Neural progenitor cell (in vitro differentiated cells): Measurements from ENCODE around the gene ZDHHC11. TPM values are rescaled to one million over a fixed set of nuclear protein-coding genes. Genes with fewer than 3 reads are reported as not detected.
"Not testable (repeated sequence)": the region's sequence is repeated elsewhere in the genome, so short reads cannot be mapped to it uniquely, and the experiment has no call there.

Source experiments
- DNase-seq: peaks from one replicate; pipeline ENCODE4 v3.0.0-alpha.2; 2016; ENCODE audit warnings: low spot score
- H2AFZ ChIP-seq: fragments of 200-600 bp; sonication (generic); replicated peaks from 2 replicates; pipeline ENCODE4 v1.6.1; 2016; ENCODE audit warnings: antibody characterized with exemption
- H3F3A ChIP-seq: fragments of 200-600 bp; sonication (generic); 2 replicates; pipeline ENCODE4 v1.6.1; 2016; ENCODE audit warnings: antibody characterized with exemption, low read depth
- H3K27ac ChIP-seq: fragments of 200-600 bp; sonication (generic); 2 replicates; pipeline ENCODE4 v1.5.1; 2016; ENCODE audit warnings: mild to moderate bottlenecking
- H3K27me3 ChIP-seq: fragments of 200-600 bp; sonication (generic); 2 replicates; pipeline ENCODE4 v1.6.1; 2016; ENCODE audit warnings: mild to moderate bottlenecking, moderate library complexity
- H3K36me3 ChIP-seq: fragments of 200-600 bp; sonication (generic); 2 replicates; pipeline ENCODE4 v1.5.1; 2016
- H3K4me1 ChIP-seq: fragments of 200-600 bp; sonication (generic); 2 replicates; pipeline ENCODE4 v1.6.1; 2016; ENCODE audit warnings: mixed run types
- H3K4me2 ChIP-seq: fragments of 200-600 bp; sonication (generic); 2 replicates; pipeline ENCODE4 v1.6.1; 2016
- H3K4me3 ChIP-seq: fragments of 200-600 bp; sonication (generic); 2 replicates; pipeline ENCODE4 v1.5.1; 2016
- H3K79me2 ChIP-seq: fragments of 200-600 bp; sonication (generic); 2 replicates; pipeline ENCODE4 v1.6.1; 2016; ENCODE audit warnings: low read depth
- H3K9ac ChIP-seq: fragments of 200-600 bp; sonication (generic); 2 replicates; pipeline ENCODE4 v1.6.1; 2016
- H3K9me3 ChIP-seq: fragments of 200-600 bp; sonication (generic); 2 replicates; pipeline ENCODE4 v1.5.1; 2016; ENCODE audit warnings: low read depth
- H4K20me1 ChIP-seq: fragments of 200-600 bp; sonication (generic); 2 replicates; pipeline ENCODE4 v1.6.1; 2016; ENCODE audit warnings: low read depth
- H3K27ac Mint-ChIP-seq: 3 replicates; pipeline ENCODE4 v1.8.0; 2021; ENCODE audit warnings: mixed read lengths
- H3K27me3 Mint-ChIP-seq: 2 replicates; pipeline ENCODE4 v1.8.0; 2022; ENCODE audit warnings: low read depth, mild to moderate bottlenecking, inconsistent platforms, moderate library complexity, mixed read lengths; ENCODE audit not compliant: insufficient read depth
- H3K36me3 Mint-ChIP-seq: 3 replicates; pipeline ENCODE4 v1.8.0; 2021; ENCODE audit warnings: mixed read lengths
- H3K4me1 Mint-ChIP-seq: 3 replicates; pipeline ENCODE4 v1.8.0; 2021; ENCODE audit warnings: mixed read lengths
- H3K4me3 Mint-ChIP-seq: 3 replicates; pipeline ENCODE4 v1.8.0; 2021; ENCODE audit warnings: mild to moderate bottlenecking, moderate library complexity, mixed read lengths
- H3K9me3 Mint-ChIP-seq: 3 replicates; pipeline ENCODE4 v1.8.0; 2020; ENCODE audit warnings: mixed read lengths
- EZH2 ChIP-seq: fragments of 200-600 bp; sonication (generic); IDR thresholded peaks from 2 replicates; pipeline ENCODE4 v1.6.1; 2017; ENCODE audit warnings: antibody characterized with exemption, mild to moderate bottlenecking, moderate library complexity
- EZH2phosphoT487 ChIP-seq: fragments of 200-600 bp; sonication (generic); IDR thresholded peaks from 2 replicates; pipeline ENCODE4 v1.6.1; 2017; ENCODE audit warnings: antibody characterized with exemption
- total RNA-seq: library from RNA; depleted of rRNA; stranded (reverse); fragments of >200 nt; gene quantifications from 2 replicates; pipeline ENCODE4 v1.2.3, GENCODE V29; 2015; ENCODE audit warnings: low replicate concordance
- TF ChIP-seq, protein P1 (sequence below): fragments of 200-600 bp; sonication (generic); IDR thresholded peaks from 2 replicates; pipeline ENCODE4 v1.5.1; 2017; ENCODE audit warnings: antibody characterized with exemption, mild to moderate bottlenecking

ZDHHC11 gene
- total RNA-seq, 1 donor from 2014 or later = 0.92 TPM

DNA sequence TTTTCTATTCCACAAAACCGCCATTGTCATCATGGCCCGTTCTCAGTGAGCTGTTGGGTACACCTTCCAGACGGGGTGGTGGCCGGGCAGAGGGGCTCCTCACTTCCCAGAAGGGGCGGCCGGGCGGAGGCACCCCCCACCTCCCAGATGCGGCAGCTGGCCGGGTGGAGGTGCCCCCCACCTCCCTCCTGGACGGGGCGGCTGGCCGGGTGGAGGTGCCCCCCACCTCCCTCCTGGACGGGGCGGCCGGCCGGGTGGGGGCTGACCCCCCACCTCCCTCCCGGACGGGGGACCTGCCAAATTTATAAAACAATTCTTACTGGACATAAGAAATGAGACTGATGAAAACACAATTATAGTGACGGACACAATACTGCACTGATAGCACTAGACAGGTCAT, 22.6 kb downstream of the ZDHHC11 start:
- not testable (repeated sequence) for H3K9me3 Mint-ChIP-seq, H3K4me1 ChIP-seq, H3K27me3 ChIP-seq, H3K27ac Mint-ChIP-seq, H3K79me2 ChIP-seq, H4K20me1 ChIP-seq, H3K9ac ChIP-seq, H3F3A ChIP-seq, H3K4me3 Mint-ChIP-seq, H3K27ac ChIP-seq, H3K9me3 ChIP-seq, H3K4me2 ChIP-seq, H3K36me3 ChIP-seq, H3K27me3 Mint-ChIP-seq, H3K4me3 ChIP-seq, H2AFZ ChIP-seq, DNase-seq, H3K4me1 Mint-ChIP-seq
- peaks cover 23% of the 10 kb centered on the region for H3K36me3 Mint-ChIP-seq

DNA sequence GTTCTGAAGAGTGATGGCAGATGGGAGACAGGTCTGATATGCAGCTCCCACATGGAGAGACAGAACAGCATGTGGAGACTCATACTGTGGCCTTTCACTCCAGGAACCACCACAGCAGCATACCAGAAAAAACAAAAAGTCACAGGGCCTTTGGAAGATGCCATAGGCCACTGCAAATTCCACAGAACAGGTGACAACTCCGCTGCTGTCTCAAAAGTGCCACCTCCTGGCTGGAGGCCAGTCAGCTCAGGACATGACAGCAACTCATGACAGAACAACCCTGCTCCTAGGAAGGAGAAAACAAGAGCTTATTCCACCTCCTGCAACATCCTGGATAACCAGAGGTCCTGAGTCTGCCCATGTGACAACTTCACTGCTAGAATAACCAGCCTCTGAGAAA, 25.2 kb downstream of the ZDHHC11 start:
- H3K4me2 ChIP-seq, H3K4me1 ChIP-seq, H2AFZ ChIP-seq, H3K27ac Mint-ChIP-seq, H3K9me3 ChIP-seq, H3K27me3 Mint-ChIP-seq, H3K27me3 ChIP-seq, H3K9ac ChIP-seq, H3K4me3 ChIP-seq, H3K9me3 Mint-ChIP-seq, H3F3A ChIP-seq, H4K20me1 ChIP-seq, H3K27ac ChIP-seq, H3K4me3 Mint-ChIP-seq, H3K79me2 ChIP-seq, H3K4me1 Mint-ChIP-seq, H3K36me3 ChIP-seq, DNase-seq: not testable (repeated sequence)
- H3K36me3 Mint-ChIP-seq = peaks cover 31% of the 10 kb centered on the region
- TF ChIP-seq, protein P1, sequence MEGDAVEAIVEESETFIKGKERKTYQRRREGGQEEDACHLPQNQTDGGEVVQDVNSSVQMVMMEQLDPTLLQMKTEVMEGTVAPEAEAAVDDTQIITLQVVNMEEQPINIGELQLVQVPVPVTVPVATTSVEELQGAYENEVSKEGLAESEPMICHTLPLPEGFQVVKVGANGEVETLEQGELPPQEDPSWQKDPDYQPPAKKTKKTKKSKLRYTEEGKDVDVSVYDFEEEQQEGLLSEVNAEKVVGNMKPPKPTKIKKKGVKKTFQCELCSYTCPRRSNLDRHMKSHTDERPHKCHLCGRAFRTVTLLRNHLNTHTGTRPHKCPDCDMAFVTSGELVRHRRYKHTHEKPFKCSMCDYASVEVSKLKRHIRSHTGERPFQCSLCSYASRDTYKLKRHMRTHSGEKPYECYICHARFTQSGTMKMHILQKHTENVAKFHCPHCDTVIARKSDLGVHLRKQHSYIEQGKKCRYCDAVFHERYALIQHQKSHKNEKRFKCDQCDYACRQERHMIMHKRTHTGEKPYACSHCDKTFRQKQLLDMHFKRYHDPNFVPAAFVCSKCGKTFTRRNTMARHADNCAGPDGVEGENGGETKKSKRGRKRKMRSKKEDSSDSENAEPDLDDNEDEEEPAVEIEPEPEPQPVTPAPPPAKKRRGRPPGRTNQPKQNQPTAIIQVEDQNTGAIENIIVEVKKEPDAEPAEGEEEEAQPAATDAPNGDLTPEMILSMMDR = peak; percentile 32

DNA sequence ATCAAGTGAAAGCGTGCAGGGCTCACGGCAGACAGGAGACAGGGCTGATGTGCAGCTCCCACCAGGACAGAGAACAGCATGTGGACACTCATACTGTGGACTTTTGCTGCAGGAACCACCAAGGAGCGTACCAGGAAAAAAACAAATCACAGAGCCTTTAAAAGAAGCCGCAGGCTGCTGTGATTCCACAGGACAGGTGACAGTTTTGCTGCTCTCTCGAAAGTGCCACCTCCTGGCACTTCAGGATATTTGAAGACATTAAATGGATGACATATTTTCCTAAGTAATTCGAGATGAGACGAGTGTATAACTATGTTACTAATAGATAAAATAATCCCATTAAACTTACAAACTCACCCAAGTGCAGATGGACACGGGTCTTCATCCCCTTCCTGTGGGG, 29.3 kb downstream of the ZDHHC11 start:
- Histone ChIP-seq H3K9ac (no peak overlapping the region), H3K4me3 (no peak overlapping the region), H3K4me1 (no peaks in the 10 kb centered on the region), H3K4me2 (no peak overlapping the region), H3K9me3 (no peaks in the 10 kb centered on the region), H3K79me2 (no peaks in the 10 kb centered on the region), H3F3A (no peaks in the 10 kb centered on the region), H4K20me1 (no peaks in the 10 kb centered on the region), H3K27me3 (no peaks in the 10 kb centered on the region), H3K27ac (no peak overlapping the region), H3K36me3 (no peaks in the 10 kb centered on the region), H2AFZ (no peak overlapping the region)
- Mint-ChIP-seq H3K36me3 (peaks cover 29% of the 10 kb centered on the region), H3K4me3 (no peak overlapping the region), H3K4me1 (peaks cover 5% of the 10 kb centered on the region), H3K9me3 (no peaks in the 10 kb centered on the region), H3K27ac (no peak overlapping the region), H3K27me3 (peaks cover 8% of the 10 kb centered on the region)
- no peak for TF ChIP-seq EZH2phosphoT487
- TF ChIP-seq, protein P1 = no peak
- TF ChIP-seq EZH2 = no peak
- no peak for DNase-seq

DNA sequence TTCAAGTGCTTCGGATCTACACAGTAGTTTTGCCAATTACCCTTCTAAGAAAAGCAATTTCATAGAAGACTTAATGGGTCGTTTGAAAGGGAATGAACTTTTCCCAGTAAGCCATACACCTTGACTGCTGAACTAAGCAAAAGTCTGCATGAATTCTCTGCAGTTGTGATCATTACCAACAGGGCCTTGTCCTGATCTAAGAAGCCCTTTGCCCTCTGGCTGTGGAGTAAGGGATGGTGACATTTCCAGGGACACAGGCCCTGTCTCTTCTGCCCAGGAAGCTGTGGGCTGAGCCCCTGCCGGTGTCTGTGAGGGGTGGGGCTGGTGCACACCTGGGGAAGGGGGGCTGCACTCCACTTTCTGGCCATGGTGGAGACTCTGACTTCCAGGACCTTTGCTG, 30.5 kb downstream of the ZDHHC11 start:
- no peak for DNase-seq
- no peak overlapping the region for H3K4me2 ChIP-seq
- H3K9me3 ChIP-seq = no peaks in the 10 kb centered on the region
- no peak for TF ChIP-seq EZH2phosphoT487
- TF ChIP-seq EZH2 = no peak
- TF ChIP-seq, protein P1 = no peak
- Mint-ChIP-seq H3K4me1 (peaks cover 8% of the 10 kb centered on the region), H3K9me3 (peaks cover 5% of the 10 kb centered on the region), H3K36me3 (peaks cover 34% of the 10 kb centered on the region), H3K4me3 (no peak overlapping the region), H3K27me3 (peaks cover 8% of the 10 kb centered on the region), H3K27ac (no peak overlapping the region)
- H3K27ac ChIP-seq = no peak overlapping the region
- no peaks in the 10 kb centered on the region for H3K4me1 ChIP-seq
- no peaks in the 10 kb centered on the region for H3K36me3 ChIP-seq
- no peak overlapping the region for H3K9ac ChIP-seq
- H3K79me2 ChIP-seq = no peaks in the 10 kb centered on the region
- H3K27me3 ChIP-seq = no peaks in the 10 kb centered on the region
- no peaks in the 10 kb centered on the region for H3F3A ChIP-seq
- H4K20me1 ChIP-seq = no peaks in the 10 kb centered on the region
- H3K4me3 ChIP-seq = no peak overlapping the region
- H2AFZ ChIP-seq = no peak overlapping the region
